Dermis microvascular lymphatic vessel endothelial cell (primary cell): ENCODE data around the gene FAM120A. TPM values are rescaled to one million over a fixed set of nuclear protein-coding genes. Genes with fewer than 3 reads are reported as not detected.

Experiments
- DNase-seq, 2 donors: peaks; one replicate each; pipeline versions ENCODE4 v3.0.0 to v3.0.0-alpha.2; 2010; ENCODE audit warnings: low read depth in 2 of 2
- total RNA-seq: library from RNA; depleted of rRNA; stranded (reverse); fragments of >200 nt; gene quantifications from 2 replicates; pipeline ENCODE4 v1.2.1, GENCODE V29; 2014

Gene FAM120A
- total RNA-seq, 1 donor from 2014 or later: 77.2 TPM

DNA sequence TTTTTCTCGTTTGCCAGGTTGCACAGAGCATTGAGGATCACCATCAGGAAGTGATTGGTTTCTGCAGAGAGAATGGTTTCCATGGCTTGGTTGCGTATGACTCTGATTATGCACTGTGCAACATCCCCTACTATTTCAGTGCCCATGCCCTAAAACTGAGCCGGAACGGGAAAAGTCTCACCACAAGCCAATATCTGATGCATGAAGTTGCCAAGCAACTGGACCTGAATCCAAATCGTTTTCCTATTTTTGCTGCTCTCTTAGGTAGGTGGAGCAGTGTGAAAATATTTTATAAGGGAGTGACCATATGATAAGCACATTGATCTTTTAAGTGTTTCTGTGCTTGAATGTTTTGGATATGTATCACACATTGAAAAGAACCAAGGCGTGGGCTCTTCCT lies 19.6 kb downstream of the FAM120A start:
- DNase-seq: no peak

DNA sequence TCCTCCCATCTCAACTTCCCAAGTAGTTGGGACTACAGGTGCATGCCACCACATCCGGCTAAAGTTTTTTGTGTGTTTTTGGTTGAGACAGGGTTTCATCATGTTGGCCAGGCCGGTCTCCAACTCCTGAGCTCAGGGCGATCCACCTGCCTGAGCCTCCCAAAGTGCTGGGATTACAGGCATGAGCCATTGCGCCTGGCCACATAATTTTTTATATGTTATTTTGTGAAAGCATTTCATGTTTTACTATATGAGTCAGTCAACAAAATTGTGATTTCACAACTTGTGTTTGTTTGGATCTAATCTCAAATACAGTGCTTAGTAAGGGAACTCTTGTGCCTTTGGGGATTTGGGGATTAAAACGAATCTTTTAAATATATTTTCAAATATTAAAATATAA lies 21.9 kb downstream of the FAM120A start:
- DNase-seq: no peak

DNA sequence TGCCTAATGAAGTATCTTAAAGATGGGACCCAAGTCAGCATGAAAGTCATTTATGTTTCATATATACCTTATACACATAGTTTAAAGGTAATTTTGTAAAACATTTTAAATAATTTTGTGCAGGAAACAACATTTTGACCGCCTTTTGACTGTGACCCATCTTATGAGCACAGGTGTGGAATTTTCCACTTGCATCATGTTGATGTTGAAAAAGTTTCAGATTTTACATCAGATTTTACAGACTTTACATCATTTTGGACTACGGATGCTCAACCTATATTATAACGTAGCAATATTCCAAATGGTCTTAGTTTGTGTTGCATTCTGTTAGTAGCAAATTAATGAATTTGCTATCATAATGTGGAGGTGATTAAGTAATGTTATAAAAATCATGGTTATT lies 23.6 kb downstream of the FAM120A start:
- no peak for DNase-seq

- DNase-seq: no peak
Measured at GRCh38 chr9:93475856-93476255, 24.4 kb downstream of the FAM120A start.

DNA sequence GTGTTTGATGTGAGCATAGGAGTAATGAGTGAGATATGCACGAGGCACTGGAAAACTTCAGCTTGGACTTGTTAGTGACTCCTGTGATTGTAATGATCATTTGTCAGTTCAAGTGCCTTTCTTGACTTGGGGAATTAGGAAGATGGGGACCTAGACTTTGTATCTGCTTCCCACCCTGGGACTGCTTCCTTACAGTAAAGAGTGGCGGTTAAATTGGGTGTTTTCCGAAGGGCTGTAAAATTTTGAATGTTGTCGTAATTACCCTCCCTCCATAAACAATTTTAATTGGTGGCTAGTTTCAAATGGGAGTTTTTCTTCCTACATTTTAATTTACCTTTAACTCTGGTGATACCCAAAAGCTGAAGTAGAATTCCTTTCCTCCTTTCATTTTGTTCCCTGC lies 25.4 kb downstream of the FAM120A start:
- DNase-seq: no peak

GRCh38 chr9:93477397-93477796 lies 25.9 kb downstream of the FAM120A start:
- no peak for DNase-seq

DNA sequence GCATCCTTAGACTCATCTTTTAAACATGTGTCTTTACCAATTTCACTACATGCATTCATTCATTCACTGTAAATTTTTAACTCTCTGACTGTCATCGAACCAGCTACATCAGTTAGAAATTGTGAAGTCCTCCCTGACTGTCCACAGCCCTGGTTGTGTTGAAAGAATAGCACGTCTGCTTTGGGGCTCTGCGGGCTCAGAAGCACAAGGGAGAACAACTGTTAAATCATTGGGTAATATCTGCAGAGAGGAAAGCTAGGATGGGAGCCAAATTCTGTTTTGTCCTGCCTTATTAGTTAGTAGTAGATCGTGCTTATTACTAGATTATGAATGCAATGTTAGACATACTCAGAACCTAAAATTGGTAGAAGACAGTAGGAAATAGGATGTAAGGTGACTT lies 28.2 kb downstream of the FAM120A start:
- DNase-seq: no peak

DNA sequence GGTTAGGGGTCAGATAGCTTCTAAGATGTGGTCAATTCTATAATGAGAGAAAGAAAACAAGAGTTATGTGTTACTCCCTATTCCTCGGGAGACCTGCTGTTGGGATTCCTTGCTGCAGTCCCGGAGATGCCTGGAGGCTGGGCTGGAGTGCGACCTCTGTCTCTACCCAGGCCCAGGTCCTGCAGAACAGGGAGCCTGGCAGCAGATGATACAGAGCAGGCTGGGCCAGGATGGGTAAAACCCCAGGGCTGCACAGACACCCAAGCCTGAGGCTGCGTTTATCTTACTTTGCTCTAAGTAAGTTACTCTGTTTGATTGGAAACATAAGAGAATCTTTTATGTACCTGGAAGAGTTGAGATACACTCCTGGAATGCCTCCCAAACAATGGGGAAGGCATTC lies 28.8 kb downstream of the FAM120A start:
- no peak for DNase-seq

GRCh38 chr9:93480728-93481324 lies 29.3 kb downstream of the FAM120A start:
- DNase-seq: no peak

GRCh38 chr9:93483497-93483896 lies 32.0 kb downstream of the FAM120A start:
- DNase-seq: no peak

- no peak for DNase-seq
Measured at GRCh38 chr9:93486268-93486667, 34.8 kb downstream of the FAM120A start.

- DNase-seq: no peak
Measured at GRCh38 chr9:93488244-93488643, 36.8 kb downstream of the FAM120A start.

- no peak for DNase-seq
Measured at GRCh38 chr9:93491593-93492232, 40.2 kb downstream of the FAM120A start.

- no peak for DNase-seq
Measured at GRCh38 chr9:93492327-93492726, 40.8 kb downstream of the FAM120A start.

- DNase-seq: no peak
Measured at GRCh38 chr9:93493949-93494348, 42.5 kb downstream of the FAM120A start.

DNA sequence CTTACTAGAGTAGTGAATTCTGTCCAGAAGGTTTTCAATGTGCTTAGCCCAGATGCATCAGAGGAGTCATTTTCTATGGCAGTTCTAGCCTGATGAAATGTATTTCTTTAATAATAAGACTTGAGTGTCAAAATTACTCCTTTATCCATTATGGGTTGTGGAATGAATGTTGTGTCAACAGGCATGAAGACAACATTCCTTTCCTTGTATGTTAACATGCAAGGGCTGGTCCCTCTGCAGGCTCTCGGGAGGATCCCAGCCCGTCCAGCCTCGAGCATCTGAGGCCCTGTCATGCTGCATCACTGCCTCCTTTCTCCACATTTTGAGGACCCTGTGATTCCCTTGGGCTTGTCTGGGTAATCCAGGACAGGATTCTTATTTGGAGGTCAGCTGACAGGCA lies 44.8 kb downstream of the FAM120A start:
- no peak for DNase-seq

GRCh38 chr9:93500571-93501298 lies 49.2 kb downstream of the FAM120A start:
- DNase-seq: peak in 1 of 2 donors; percentile 15

DNA sequence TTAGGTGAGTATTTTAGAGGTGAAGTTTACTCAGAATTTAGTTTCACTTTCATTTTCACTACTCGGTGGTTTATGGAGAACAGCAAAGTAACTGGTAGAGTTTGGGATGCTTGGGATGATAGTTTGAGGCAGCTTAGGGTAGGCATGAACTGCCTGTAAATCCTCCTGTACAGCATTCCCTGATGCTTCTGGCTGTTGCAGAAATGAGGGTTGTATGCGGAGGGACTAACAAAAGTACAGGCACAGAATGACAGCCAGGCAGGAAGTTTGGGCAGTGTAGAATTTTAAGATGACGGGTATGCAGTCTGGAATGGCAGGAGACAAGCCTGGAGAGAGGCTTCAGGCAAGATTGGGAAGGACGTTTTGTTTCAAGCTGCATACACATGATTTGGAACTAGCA lies 49.9 kb downstream of the FAM120A start:
- DNase-seq: peak in 1 of 2 donors; percentile 24

DNA sequence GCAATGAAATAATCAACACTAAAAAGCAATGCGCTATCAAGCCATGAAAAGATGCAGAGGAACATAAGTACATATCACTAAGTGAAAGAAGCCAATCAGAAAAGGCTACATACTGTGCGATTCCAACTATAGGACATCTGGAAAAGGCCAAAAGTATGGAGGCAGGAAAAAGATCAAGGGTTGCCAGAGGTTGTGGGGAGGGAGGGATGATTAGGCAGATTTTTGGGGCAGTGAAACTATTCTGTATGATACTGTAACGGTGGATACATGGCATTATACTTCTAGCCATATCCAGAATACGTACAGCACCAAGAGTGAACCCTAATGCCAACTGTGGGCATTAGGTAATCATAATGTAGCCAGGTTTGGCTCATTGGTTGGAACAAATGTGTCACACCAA lies 51.9 kb downstream of the FAM120A start:
- DNase-seq: no peak

- DNase-seq: no peak
Measured at GRCh38 chr9:93505541-93506132, 54.2 kb downstream of the FAM120A start.

- no peak for DNase-seq
Measured at GRCh38 chr9:93507768-93508167, 56.3 kb downstream of the FAM120A start.

DNA sequence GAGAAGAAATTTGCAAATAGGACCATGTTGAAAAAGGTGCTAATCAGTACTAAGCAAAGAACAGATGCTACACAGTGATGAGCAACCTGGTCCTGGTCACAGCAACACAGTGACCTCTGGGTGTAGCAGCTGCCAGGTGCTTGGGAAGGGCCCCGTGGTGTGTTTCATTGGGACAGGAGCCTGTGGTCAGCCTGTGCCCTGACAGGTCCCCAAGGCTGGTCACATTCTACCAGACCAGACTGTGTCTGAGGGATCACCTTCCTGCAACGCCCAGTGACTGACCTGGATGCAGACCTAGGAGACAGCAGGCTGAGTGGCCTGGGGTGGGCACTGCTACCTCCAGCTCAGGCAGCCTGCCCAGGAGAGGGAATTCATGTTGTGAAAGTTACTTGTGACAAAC lies 56.7 kb downstream of the FAM120A start:
- DNase-seq: no peak

DNA sequence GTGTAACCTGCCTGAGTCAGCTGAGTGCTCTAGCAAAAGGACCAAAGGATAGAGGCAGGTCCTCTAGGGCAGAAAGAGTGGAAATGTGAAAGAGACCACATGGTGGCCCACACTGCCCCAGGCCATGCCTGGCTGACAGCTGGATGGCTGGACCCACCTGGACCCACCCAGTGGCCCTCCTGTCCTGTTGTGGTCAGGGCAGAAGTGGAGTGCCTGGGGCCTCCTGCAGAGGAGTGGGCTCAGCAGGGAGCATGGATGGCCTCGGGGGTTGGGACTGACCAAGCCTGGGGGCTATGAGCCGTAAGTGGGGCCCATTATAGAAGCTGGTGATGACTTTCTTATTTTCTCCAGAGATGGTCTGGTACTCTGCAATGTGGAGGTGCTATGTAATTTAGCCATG lies 57.6 kb downstream of the FAM120A start:
- no peak for DNase-seq
